Gastrocnemius medialis (tissue), 4 donors: Measurements from ENCODE around the gene TRIO.

Source experiments
- CTCF ChIP-seq, 5 experiments: fragments of 450-650 bp in 3 of 5; fragments of 200-600 bp in 2 of 5; sonication (generic) in 2 of 5; IDR thresholded peaks in 4 of 5; conservative IDR thresholded peaks in 1 of 5; 1 replicate in 4 of 5; 2 replicates in 1 of 5; pipeline ENCODE4 v1.5.1; 2016 to 2019; ENCODE audit warnings: antibody characterized with exemption in 5 of 5, mild to moderate bottlenecking in 3 of 5, moderate library complexity in 3 of 5
- POLR2A ChIP-seq, 2 donors: fragments of 450-650 bp; IDR thresholded peaks; one replicate each; pipeline ENCODE4 v1.6.1; 2017; ENCODE audit warnings: antibody characterized with exemption in 2 of 2, mild to moderate bottlenecking in 2 of 2, moderate library complexity in 2 of 2

GRCh38 chr5:14133394-14133793, 9.7 kb upstream of the TRIO start:
- TF ChIP-seq POLR2A (IDR thresholded peaks at IDR 0.05) (no peak), CTCF (IDR thresholded peaks at IDR 0.05 in 4 of 5, conservative IDR thresholded peaks at IDR 0.05 in 1 of 5) (no peak)
